GM23338 (cell line): ENCODE data around the gene CCT6A. TPM values are rescaled to one million over a fixed set of nuclear protein-coding genes. Genes with fewer than 3 reads are reported as not detected.
"Not testable (repeated sequence)": the region's sequence is repeated elsewhere in the genome, so short reads cannot be mapped to it uniquely, and the experiment has no call there.

Source experiments
- ATAC-seq: fragments of 200-7000 bp; cut with Tn5 transposase; 3 replicates; pipeline ENCODE4 v1.9.1; 2020
- DNase-seq: peaks from one replicate; pipeline ENCODE4 v3.0.0-alpha.2; 2015; ENCODE audit warnings: low spot score
- H2AFZ ChIP-seq: fragments of 200-600 bp; sonication (generic); 2 replicates; pipeline ENCODE4 v1.8.0; 2016; ENCODE audit warnings: antibody characterized with exemption, mild to moderate bottlenecking, moderate library complexity
- H3F3A ChIP-seq: fragments of 200-600 bp; sonication (generic); replicated peaks from 2 replicates; pipeline ENCODE4 v1.8.0; 2017; ENCODE audit warnings: antibody characterized with exemption, mixed run types, low read depth
- H3K27ac ChIP-seq: fragments of 200-600 bp; sonication (generic); 2 replicates; pipeline ENCODE4 v1.6.1; 2016; ENCODE audit warnings: low read depth
- H3K27me3 ChIP-seq: fragments of 200-600 bp; sonication (generic); 2 replicates; pipeline ENCODE4 v1.8.0; 2016; ENCODE audit warnings: mild to moderate bottlenecking, mixed run types, moderate library complexity; ENCODE audit not compliant: insufficient read depth
- H3K36me3 ChIP-seq: fragments of 200-600 bp; sonication (generic); 2 replicates; pipeline ENCODE4 v1.8.0; 2016; ENCODE audit warnings: mild to moderate bottlenecking; ENCODE audit not compliant: insufficient read depth
- H3K4me1 ChIP-seq: fragments of 200-600 bp; sonication (generic); 2 replicates; pipeline ENCODE4 v1.8.0; 2016; ENCODE audit warnings: mild to moderate bottlenecking, moderate library complexity; ENCODE audit not compliant: insufficient read depth
- H3K4me2 ChIP-seq: fragments of 200-600 bp; sonication (generic); 2 replicates; pipeline ENCODE4 v1.7.1; 2017; ENCODE audit warnings: mixed run types
- H3K4me3 ChIP-seq: fragments of 200-600 bp; sonication (generic); 2 replicates; pipeline ENCODE4 v1.6.1; 2016; ENCODE audit warnings: mixed run types
- H3K79me2 ChIP-seq: fragments of 200-600 bp; sonication (generic); replicated peaks from 2 replicates; pipeline ENCODE4 v1.8.0; 2017; ENCODE audit warnings: mild to moderate bottlenecking; ENCODE audit not compliant: insufficient read depth
- H3K9me2 ChIP-seq: fragments of 200-600 bp; sonication (generic); 2 replicates; pipeline ENCODE4 v1.8.0; 2017; ENCODE audit not compliant: insufficient read depth
- H4K20me1 ChIP-seq: fragments of 200-600 bp; sonication (generic); replicated peaks from 2 replicates; pipeline ENCODE4 v1.8.0; 2017; ENCODE audit warnings: mild to moderate bottlenecking; ENCODE audit not compliant: insufficient read depth
- H3K27ac Mint-ChIP-seq: 2 replicates; pipeline ENCODE4 v1.8.0; 2020; ENCODE audit warnings: inconsistent platforms, mild to moderate bottlenecking, moderate library complexity, mixed read lengths
- H3K27me3 Mint-ChIP-seq: 3 replicates; pipeline ENCODE4 v1.8.0; 2022; ENCODE audit warnings: low read depth, mild to moderate bottlenecking, moderate library complexity, mixed read lengths, inconsistent platforms; ENCODE audit not compliant: insufficient read depth, poor library complexity
- H3K36me3 Mint-ChIP-seq: 3 replicates; pipeline ENCODE4 v1.8.0; 2021; ENCODE audit warnings: low read depth, mild to moderate bottlenecking, inconsistent platforms, moderate library complexity, mixed read lengths
- H3K4me1 Mint-ChIP-seq: 3 replicates; pipeline ENCODE4 v1.8.0; 2020; ENCODE audit warnings: mild to moderate bottlenecking, inconsistent platforms, mixed read lengths
- H3K4me3 Mint-ChIP-seq: 3 replicates; pipeline ENCODE4 v1.8.0; 2021; ENCODE audit warnings: moderate library complexity, mild to moderate bottlenecking, inconsistent platforms, mixed read lengths
- H3K9me3 Mint-ChIP-seq: 3 replicates; pipeline ENCODE4 v1.8.0; 2020; ENCODE audit warnings: moderate library complexity, mild to moderate bottlenecking, inconsistent platforms, mixed read lengths
- CREB1 ChIP-seq: fragments of 250-450 bp; sonication (Bioruptor Pico); IDR thresholded peaks from 2 replicates; pipeline ENCODE4 v1.5.0; 2020; ENCODE audit warnings: low read depth, mild to moderate bottlenecking, moderate library complexity
- CTCF ChIP-seq, 2 experiments: fragments of 200-600 bp in 1 of 2; sonication (generic) in 1 of 2; conservative IDR thresholded peaks; 2 replicates each; pipeline versions ENCODE4 v1.5.1 to v1.6.1; 2016 to 2017; ENCODE audit warnings: antibody characterized with exemption in 2 of 2, low read depth in 2 of 2, mild to moderate bottlenecking in 2 of 2, moderate library complexity in 1 of 2
- ETS1 ChIP-seq: IDR thresholded peaks from 2 replicates; pipeline ENCODE4 v1.6.1; 2016; ENCODE audit warnings: antibody characterized with exemption
- EZH2 ChIP-seq: fragments of 200-600 bp; sonication (generic); IDR thresholded peaks from one replicate; pipeline ENCODE4 v1.8.0; 2017; ENCODE audit warnings: antibody characterized with exemption, mild to moderate bottlenecking, low read depth; ENCODE audit not compliant: unreplicated experiment
- EZH2phosphoT487 ChIP-seq: fragments of 200-600 bp; sonication (generic); IDR thresholded peaks from one replicate; pipeline ENCODE4 v1.8.1; 2018; ENCODE audit warnings: antibody characterized with exemption; ENCODE audit not compliant: unreplicated experiment
- JUNB ChIP-seq: IDR thresholded peaks from one replicate; pipeline ENCODE4 v1.6.1; 2016; ENCODE audit warnings: antibody characterized with exemption; ENCODE audit not compliant: unreplicated experiment
- NANOG ChIP-seq: IDR thresholded peaks from 2 replicates; pipeline ENCODE4 v1.6.1; 2016; ENCODE audit warnings: antibody characterized with exemption, borderline replicate concordance
- POLR2AphosphoS5 ChIP-seq: IDR thresholded peaks from 2 replicates; pipeline ENCODE4 v1.6.1; 2016; ENCODE audit warnings: antibody characterized with exemption, low read depth
- REST ChIP-seq: IDR thresholded peaks from one replicate; pipeline ENCODE4 v1.6.1; 2018; ENCODE audit warnings: antibody characterized with exemption; ENCODE audit not compliant: unreplicated experiment
- STAT1 ChIP-seq: IDR thresholded peaks from one replicate; pipeline ENCODE4 v1.6.1; 2016; ENCODE audit warnings: antibody characterized with exemption; ENCODE audit not compliant: unreplicated experiment
- ZNF114 ChIP-seq: fragments of 250-450 bp; sonication (Bioruptor Pico); IDR thresholded peaks from 2 replicates; pipeline ENCODE4 v1.5.0; 2020; ENCODE audit warnings: mild to moderate bottlenecking, moderate library complexity
- ZNF331 ChIP-seq: fragments of 250-450 bp; sonication (Bioruptor Pico); IDR thresholded peaks from 2 replicates; pipeline ENCODE4 v1.5.0; 2020; ENCODE audit warnings: low read depth, mild to moderate bottlenecking, moderate library complexity
- polyA plus RNA-seq: library from polyadenylated mRNA; unstranded; fragments of >200 nt; fragmentation: Nextera tagmentation; extraction: Ambion mirVana; gene quantifications from 2 replicates; pipeline ENCODE4 v1.2.1, GENCODE V29; 2016
- total RNA-seq: library from RNA; depleted of rRNA; stranded (reverse); fragments of >200 nt; shearing (Covaris generic); gene quantifications from 2 replicates; pipeline ENCODE4 v1.2.3, GENCODE V29; 2014

CCT6A gene
- total and polyA plus RNA-seq, 2 experiments from 2014 or later = 266 to 505 TPM

DNA sequence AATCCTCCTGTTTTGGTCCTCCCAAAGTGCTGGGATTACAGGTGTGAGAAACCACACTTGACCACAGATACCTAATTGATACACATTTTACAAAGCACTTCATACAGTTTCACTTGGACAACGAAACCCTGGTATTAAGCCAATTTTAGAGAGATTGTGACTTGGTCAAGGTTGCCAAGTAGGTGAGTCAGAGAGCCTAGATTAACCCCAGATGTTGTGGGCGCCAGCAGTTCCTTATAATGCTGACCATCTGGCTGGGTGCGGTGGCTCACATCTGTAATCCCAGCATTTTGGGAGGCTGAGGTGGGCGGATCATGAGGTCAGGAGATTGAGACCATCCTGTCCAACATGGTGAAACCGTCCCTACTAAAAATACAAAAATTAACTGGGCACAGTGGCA lies 46.1 kb downstream of the CCT6A start (continued):
- TF ChIP-seq CTCF (conservative IDR thresholded peaks at IDR 0.05; ENCODE audit: low read depth in 2 of 2) = no peak
- no peak for TF ChIP-seq ZNF331
- no peak for TF ChIP-seq REST
- TF ChIP-seq CREB1 = no peak

DNA sequence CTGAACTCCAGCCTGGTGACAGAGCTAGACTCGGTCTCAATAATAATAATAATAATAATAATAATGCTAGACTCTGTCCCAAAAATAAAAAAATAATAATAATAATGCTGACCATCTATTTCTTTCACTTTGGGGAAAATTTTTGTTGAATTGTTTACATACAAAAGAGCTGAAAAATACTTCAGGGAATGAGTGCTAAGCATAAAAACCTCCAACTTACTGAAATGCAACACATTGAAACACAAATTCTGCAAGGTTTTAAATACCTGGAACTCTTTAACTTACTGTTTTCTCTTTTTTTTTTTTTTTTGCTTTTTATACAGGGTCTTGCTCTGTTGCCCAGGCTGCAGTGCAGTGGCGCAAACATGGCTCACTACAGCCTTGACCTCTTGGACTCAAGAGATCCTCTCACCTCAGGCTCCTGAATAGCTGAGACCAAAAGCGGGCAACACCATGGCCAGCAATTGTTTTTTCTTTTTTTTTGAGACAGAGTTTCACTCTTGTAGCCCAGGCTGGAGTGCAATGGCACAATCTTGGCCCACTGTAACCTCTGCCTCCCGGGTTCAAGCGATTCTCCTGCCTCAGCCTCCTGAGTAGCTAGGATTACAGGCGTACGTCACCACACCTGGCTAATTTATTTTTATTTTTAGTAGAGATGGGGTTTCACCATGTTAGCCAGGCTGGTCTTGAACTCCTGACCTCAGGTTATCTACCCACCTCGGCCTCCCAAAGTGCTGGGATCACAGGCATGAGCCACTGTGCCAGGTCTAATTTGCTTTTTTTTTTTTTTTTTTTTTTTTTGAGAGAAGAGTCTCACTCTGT lies 46.8 kb downstream of the CCT6A start:
- H3K9me3 Mint-ChIP-seq = peaks cover 85% of the 10 kb centered on the region
- not testable (repeated sequence) for ATAC-seq, H3K36me3 ChIP-seq, H3K4me3 Mint-ChIP-seq, H3K27me3 ChIP-seq, H3K27ac Mint-ChIP-seq, H4K20me1 ChIP-seq, H3K4me1 ChIP-seq, H3K27ac ChIP-seq, H3K4me3 ChIP-seq, H3F3A ChIP-seq, H3K9me2 ChIP-seq, H3K27me3 Mint-ChIP-seq, H3K4me2 ChIP-seq, H2AFZ ChIP-seq, DNase-seq, H3K79me2 ChIP-seq, H3K4me1 Mint-ChIP-seq
- peaks cover 16% of the 10 kb centered on the region; the same call in 2 of the 3 replicates for H3K36me3 Mint-ChIP-seq

DNA sequence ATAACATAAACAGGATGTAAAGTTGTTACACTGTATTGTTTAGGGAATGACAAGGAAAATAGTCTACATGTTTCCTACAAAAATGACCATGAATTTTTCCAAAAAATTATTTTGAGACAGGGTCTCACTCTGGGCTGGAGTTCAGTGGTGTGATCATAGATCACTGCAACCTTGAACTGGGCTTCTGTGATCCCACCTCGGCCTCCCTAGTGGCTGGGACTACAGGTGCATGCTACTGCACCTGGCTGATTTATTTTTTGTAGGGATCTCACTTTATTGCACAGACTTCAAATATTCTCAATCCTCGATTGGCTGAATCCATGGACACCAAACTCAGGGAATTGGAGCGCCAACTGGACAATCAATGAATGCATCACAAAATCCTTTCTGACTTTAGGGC lies 48.1 kb downstream of the CCT6A start:
- no peak overlapping the region for H3K27ac Mint-ChIP-seq
- H4K20me1 ChIP-seq = no peaks in the 10 kb centered on the region
- H2AFZ ChIP-seq = no peak overlapping the region
- H3K36me3 ChIP-seq = no peaks in the 10 kb centered on the region
- no peaks in the 10 kb centered on the region for H3K4me1 Mint-ChIP-seq
- H3K4me3 ChIP-seq = no peak overlapping the region
- no peaks in the 10 kb centered on the region for H3K79me2 ChIP-seq
- peaks cover 87% of the 10 kb centered on the region for H3K9me3 Mint-ChIP-seq
- H3K27me3 ChIP-seq = no peaks in the 10 kb centered on the region
- ATAC-seq = no peak
- peaks cover 18% of the 10 kb centered on the region; the same call in 2 of the 3 replicates for H3K36me3 Mint-ChIP-seq
- H3K4me3 Mint-ChIP-seq = no peak overlapping the region
- no peak overlapping the region for H3K4me2 ChIP-seq
- H3K9me2 ChIP-seq = no peaks in the 10 kb centered on the region
- H3F3A ChIP-seq = no peaks in the 10 kb centered on the region
- DNase-seq = no peak
- no peak overlapping the region for H3K27ac ChIP-seq
- no peaks in the 10 kb centered on the region for H3K4me1 ChIP-seq
- H3K27me3 Mint-ChIP-seq = peaks cover 2% of the 10 kb centered on the region
- TF ChIP-seq ZNF331 (no peak), JUNB (no peak), EZH2 (no peak), ZNF114 (CRISPR knock-in tag) (no peak), REST (no peak), ETS1 (no peak), EZH2phosphoT487 (no peak), POLR2AphosphoS5 (no peak), CREB1 (no peak), STAT1 (no peak), NANOG (no peak)
